H1 (cell line): Measurements from ENCODE around the gene TFCP2. TPM values are rescaled to one million over a fixed set of nuclear protein-coding genes. Genes with fewer than 3 reads are reported as not detected.

Experiments
- CEBPB ChIP-seq: IDR thresholded peaks from 2 replicates; pipeline ENCODE4 v1.6.1; 2012; ENCODE audit warnings: low read depth, low read length
- SIN3A ChIP-seq, 2 experiments: IDR thresholded peaks in 1 of 2; conservative IDR thresholded peaks in 1 of 2; 2 replicates each; pipeline ENCODE4 v1.6.1; 2011 to 2012; ENCODE audit warnings: low read length in 2 of 2, improper control_type of control experiment in 1 of 2, low read depth in 1 of 2, mild to moderate bottlenecking in 1 of 2
- polyA plus RNA-seq, 7 experiments: library from polyadenylated mRNA; depleted of rRNA in 3 of 7; stranded (reverse) in 5 of 7; unstranded in 2 of 7; fragments of >200 nt in 5 of 7; fragments of 200-250 nt in 2 of 7; gene quantifications; 1 replicate in 5 of 7; 2 replicates in 1 of 7; 4 replicates in 1 of 7; pipeline versions ENCODE4 v1.2.1 to v1.2.3, GENCODE V29; 2011 to 2013; ENCODE audit warnings: missing spikeins in 2 of 7, mixed read lengths in 2 of 7
- total RNA-seq: library from RNA; stranded (reverse); fragmentation: NEBNext Ultra II Directional; extraction: Animal tissue kit (Norgen Biotek cat#: 25700); gene quantifications from 2 replicates; pipeline ENCODE4 v1.2.1, GENCODE V29; 2021

TFCP2 gene
- total and polyA plus RNA-seq, 2 of the 8 experiments (the other 6 are each of a cell fraction or from before 2014, with no cell fraction given), result 19.8 to 49.2 TPM

GRCh38 chr12:51208016-51208660 lies 35.2 kb upstream of the TFCP2 start (continued):
- no peak for TF ChIP-seq CEBPB
- no peak for TF ChIP-seq SIN3A (conservative IDR thresholded peaks at IDR 0.05 in 1 of 2, IDR thresholded peaks at IDR 0.05 in 1 of 2; ENCODE audit: low read depth in 1 of 2, low read length in 2 of 2)
- TF ChIP-seq, all 59 proteins: peak for 0
